ENCODE results near the gene ZDHHC11.
"Not testable (repeated sequence)": the region's sequence is repeated elsewhere in the genome, so short reads cannot be mapped to it uniquely, and the experiment has no call there.

Gene ZDHHC11

DNA sequence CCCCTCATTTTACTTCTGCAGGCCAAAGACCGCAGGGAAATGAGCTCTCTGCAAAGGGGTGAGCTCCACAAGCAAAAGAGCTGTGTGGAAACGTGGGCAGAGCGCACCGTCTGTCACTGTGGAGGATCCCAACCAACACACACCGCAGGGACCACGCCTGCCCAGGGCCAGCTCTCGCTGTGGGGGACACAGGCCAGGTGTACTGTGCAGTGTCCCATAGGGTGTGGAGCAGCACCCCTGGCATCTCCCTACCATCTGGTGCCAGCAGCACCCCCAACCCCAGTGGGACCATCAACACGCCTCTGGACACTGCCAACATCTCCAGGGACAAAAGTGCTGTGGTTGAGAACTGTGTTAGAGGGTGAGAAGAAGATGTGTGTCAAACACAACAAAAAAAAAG, 27.9 kb upstream of the ZDHHC11 start:
- not testable (repeated sequence) for DNase-seq (ENCODE audit: low spot score)

- no peak for DNase-seq (ENCODE audit: low spot score)
Observed at GRCh38 chr5:878125-878524, 27.3 kb upstream of the ZDHHC11 start.

GRCh38 chr5:876398-877365, 25.9 kb upstream of the ZDHHC11 start:
- DNase-seq (ENCODE audit: low spot score) = no peak

- DNase-seq (ENCODE audit: low spot score) = no peak
Observed at GRCh38 chr5:875931-876330, 25.1 kb upstream of the ZDHHC11 start.

- no peak for DNase-seq (ENCODE audit: low spot score)
Observed at GRCh38 chr5:873328-873727, 22.5 kb upstream of the ZDHHC11 start.

DNA sequence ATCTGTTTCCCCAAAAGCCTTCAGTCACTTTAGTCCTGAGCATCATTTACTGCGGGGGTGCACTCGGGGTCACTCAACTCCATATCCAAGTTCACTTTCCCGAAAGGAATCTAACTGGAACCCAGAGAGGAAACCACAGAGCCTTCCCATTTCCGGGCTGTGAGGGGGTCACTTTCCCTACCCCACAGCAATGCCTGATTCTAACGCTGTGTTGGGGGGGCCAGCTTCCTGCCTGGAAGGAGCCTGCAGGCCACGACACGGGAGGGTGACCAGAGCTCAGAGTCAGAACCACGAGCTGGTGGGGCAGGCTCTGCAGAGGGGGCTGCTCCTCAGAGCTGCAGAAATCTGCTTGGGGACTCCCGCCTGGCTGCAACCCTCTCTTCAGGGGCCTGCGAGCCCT, 21.5 kb upstream of the ZDHHC11 start:
- DNase-seq (ENCODE audit: low spot score) = no peak

DNA sequence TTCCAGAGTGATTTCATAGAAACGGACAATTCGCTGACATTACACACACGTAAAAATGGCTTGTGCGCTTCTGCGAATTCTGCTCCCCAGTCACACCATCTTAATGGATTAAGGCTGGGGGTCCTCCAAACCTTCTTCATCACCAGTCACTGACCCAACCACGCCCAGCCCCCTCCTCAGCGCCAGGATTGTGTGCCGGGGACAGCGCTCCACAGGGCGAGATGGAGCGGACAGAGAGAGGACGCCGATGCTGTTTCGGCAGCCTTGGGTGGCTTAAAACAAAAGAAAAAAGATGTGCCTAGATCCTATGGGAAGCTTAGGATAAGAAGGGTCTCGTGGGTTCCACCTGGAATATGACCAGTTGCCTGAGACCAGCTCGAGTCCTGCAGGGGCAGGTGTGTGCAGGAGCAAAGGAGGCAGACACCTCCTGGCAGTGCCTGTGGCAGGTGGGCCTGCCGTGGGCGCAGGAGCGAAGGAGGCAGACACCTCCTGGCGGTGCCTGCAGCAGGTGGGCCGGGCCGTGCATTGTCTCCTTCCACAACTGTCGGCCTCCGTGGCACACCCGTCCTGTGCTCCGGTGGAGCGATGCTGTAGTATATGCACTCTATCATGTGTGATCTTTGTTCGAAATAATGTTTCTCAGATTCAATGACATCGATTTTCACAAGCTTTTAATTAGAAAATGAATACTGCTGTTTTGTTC, 21.0 kb upstream of the ZDHHC11 start:
- no peak for DNase-seq (ENCODE audit: low spot score)

- no peak for DNase-seq (ENCODE audit: low spot score)
Observed at GRCh38 chr5:870956-871355, 20.2 kb upstream of the ZDHHC11 start.

- DNase-seq (ENCODE audit: low spot score) = no peak
Observed at GRCh38 chr5:868428-869135, 17.8 kb upstream of the ZDHHC11 start.

DNA sequence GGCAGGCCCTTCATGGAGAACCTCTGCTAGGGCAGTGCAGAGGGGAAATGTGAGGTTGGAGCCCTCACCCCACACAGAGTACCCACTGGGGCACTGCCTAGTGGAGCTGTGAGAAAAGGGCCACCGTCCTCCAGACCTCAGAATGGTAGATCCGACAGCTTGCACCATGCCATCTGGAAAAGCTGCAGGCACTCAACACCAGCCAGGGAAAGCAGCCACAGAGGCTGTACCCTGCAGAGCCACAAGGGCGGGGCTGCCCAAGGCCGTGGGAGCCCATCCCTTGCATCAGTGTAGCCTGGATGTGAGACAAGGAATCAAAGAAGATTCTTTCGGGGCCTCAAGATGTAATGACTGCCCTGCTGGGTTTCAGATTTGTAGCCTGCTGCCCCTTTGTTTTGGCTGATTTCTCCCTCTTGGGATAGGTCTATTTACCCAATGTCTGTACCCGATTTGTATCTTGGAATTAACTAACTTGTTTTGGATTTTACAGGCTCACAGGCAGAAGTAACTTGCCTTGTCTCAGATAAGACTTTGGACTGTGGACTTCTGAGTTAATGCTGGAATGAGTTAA, 16.6 kb upstream of the ZDHHC11 start:
- DNase-seq (ENCODE audit: low spot score) = no peak

- no peak for DNase-seq (ENCODE audit: low spot score)
Observed at GRCh38 chr5:865771-866170, 15.0 kb upstream of the ZDHHC11 start.

- DNase-seq (ENCODE audit: low spot score) = no peak
Observed at GRCh38 chr5:865168-865521, 14.4 kb upstream of the ZDHHC11 start.

GRCh38 chr5:864492-865167, 13.8 kb upstream of the ZDHHC11 start:
- no peak for DNase-seq (ENCODE audit: low spot score)

GRCh38 chr5:863244-863805, 12.5 kb upstream of the ZDHHC11 start:
- DNase-seq (ENCODE audit: low spot score) = no peak

DNA sequence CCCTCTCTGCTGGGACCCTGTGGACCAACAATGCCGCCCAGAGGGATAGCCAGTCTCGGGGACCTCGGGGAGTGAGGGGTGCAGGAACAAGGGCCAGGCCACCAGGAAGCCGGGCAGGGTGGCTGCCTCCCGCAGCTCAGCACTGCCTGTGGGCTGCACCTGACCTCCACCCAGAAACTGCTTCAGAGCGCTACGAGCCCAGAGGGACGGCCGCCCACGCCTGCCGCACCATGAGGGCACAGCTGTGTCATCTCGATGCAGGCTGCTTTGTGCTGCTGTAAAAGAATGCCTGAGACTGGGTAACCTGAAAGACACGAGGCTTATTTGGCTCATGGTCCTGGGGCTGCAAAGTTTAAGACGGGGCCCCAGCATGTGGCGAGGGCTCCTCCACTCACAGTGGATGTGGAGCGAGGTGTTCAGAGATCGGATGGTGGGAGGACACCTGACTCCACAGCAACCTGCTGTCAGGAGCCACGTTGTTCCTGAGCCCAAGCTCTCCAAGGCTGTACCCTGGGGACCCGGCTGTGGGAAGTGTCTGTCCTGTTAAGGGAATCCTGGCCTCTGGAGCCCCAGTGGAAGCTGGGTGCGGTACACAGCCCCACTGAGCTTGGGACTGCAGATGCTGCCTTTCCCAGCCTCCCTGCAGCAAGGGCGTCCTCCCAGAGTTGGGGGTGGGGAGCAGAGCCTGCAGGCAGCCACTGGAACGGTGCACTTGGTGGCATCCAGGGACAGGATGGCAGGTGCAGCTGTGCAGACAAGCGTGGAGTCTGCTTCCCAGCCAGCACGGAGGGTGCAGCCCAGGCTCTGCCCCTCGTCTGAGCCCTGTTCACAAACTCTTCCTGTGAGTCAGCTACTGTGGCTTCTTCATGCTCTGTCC, 11.8 kb upstream of the ZDHHC11 start:
- DNase-seq (ENCODE audit: low spot score) = no peak

- DNase-seq (ENCODE audit: low spot score) = no peak
Observed at GRCh38 chr5:861442-862366, 10.9 kb upstream of the ZDHHC11 start.

DNA sequence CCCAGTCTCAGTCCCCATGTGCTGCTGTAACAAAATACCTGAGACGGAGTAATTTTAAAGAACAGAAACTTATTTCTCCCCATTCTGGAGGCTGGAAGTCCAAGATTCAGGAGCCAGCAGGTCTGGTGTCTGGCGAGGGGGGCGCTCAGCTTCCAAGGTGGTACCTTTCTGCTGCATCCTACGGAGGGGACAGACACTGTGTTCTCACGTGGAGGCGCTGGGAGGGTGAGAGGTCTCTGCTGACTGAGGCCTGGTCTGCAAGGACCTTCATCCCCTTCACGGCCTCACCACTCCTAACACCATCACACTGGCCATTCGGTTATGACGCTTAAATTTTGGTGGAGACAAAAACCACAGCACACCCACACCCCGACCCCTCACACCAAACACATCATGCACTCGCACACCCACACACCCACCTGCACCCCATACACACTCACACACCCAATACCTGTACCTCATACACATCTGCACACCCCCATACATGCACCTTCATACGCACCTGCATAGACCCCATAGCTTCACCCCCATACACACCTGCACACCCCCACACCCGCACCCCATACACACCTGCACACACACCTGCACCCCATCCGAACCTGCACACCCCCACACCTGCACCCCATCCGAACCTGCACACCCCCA, 9.8 kb upstream of the ZDHHC11 start:
- no peak for DNase-seq (ENCODE audit: low spot score)

- no peak for DNase-seq (ENCODE audit: low spot score)
Observed at GRCh38 chr5:859798-860296, 9.1 kb upstream of the ZDHHC11 start.

DNA sequence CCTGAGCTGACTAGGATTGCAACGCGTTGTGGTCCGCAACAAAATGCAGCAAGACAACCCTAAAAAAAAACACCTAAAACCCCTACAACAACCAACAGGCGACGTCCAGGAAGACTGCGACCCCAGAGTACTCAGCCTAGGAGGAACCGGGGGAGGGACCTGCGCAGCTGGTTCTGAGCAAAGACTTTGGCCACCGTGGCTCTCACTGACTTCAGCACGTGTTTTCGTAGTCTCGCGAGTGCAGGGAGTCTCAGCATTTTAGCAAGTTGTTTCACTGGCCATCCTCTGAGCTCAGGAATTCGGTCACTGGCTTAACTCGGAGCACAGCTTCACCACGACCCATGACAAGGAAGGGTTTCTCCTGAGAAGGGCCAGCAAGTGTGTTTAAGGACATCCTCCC, 8.6 kb upstream of the ZDHHC11 start:
- DNase-seq (ENCODE audit: low spot score) = no peak
